GM21390 (cell line): ENCODE measurements around the gene BSPRY.
"Not testable (repeated sequence)": the region's sequence is repeated elsewhere in the genome, so short reads cannot be mapped to it uniquely, and the experiment has no call there.

Source experiments
- ATAC-seq: cut with Tn5 transposase; IDR thresholded peaks from one replicate; pipeline ENCODE4 v1.9.1; 2021; ENCODE audit not compliant: unreplicated experiment

The BSPRY gene

DNA sequence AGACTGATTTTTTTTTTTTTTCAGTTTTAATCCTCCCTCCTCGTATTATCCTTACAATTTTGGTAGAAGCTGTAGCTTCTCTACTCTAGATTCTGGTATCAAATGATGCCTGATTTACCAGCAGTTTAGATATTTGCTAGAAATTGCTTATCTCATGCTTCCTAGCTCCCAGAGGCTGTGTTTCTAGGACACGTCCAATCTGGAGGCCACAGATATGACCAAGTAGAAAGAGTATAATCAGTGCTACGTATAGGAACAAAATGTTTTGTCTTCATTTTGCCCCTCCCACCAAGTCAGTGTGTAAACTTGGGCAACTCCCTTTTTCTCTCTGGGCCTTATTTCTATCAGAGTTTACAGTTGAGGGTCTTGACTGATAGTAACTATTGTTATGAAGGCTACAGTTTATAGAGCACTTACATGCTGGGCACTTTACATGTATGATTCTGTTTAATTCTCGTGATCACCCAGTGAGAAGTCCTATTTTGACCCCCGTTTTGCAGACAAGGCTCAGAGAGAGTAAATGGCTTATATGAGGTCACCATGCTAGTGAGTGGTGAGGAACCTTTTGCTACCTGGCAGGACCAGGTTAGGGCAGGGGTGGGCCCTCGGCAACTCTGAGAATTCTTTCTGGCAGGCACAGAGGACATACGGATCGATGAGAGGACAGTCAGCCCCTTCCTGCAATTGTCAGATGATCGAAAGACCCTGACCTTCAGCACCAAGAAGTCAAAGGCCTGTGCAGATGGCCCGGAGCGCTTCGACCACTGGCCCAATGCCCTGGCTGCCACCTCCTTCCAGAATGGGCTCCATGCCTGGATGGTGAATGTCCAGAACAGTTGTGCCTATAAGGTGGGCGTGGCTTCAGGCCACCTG is 19.9 kb downstream of the BSPRY start:
- no peak for ATAC-seq

DNA sequence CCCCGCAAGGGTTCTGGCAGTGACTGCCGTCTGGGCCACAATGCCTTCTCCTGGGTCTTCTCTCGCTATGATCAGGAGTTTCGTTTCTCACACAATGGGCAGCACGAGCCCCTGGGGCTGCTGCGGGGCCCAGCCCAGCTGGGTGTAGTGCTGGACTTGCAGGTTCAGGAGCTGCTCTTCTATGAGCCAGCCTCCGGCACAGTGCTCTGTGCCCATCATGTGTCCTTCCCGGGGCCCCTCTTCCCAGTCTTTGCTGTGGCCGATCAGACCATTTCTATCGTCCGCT is 20.5 kb downstream of the BSPRY start:
- no peak for ATAC-seq

DNA sequence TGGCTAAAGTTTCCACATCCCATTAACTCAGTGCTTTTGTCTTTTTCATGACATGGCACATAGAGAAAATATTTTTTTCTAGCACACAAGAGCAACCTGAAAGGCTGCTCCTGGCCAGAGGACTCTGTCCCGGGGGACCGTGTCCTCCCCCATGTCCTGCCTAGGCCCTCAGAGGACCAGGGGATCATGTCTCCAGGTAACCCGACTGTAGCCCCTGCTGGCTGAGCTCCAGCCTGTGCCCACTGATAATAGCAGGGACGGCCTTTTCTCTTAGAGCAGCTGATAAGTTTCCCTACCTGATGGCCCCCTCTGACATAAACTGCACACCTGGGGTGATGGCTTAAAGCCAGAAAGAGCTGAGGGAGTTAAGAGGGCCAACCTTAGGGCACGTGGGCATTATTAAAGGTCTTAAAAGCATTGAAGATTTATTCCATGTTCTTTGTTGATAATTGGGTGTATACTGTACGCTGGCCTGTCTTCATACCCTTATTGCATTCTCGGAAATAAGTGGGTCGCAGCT is 21.5 kb downstream of the BSPRY start:
- no peak for ATAC-seq

DNA sequence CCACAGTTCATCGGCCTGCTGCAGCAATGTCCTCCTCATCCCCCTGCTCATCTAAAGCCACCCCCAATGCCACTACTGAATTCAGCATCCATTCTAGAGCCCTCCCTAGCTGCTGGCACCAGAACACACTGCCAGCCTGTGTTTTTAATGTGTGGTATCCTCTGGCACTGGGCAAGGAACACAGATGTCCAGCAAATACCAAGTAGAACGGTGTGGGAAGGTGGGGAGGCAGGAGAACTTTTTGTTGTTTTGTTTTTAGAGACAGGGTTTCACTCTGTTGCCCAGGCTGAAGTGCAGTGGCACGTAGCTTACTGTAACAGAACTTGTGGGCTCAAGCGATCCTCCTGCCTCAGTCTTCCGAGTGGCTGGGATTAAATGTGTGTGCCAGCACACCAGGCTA is 22.7 kb downstream of the BSPRY start:
- ATAC-seq = no peak

DNA sequence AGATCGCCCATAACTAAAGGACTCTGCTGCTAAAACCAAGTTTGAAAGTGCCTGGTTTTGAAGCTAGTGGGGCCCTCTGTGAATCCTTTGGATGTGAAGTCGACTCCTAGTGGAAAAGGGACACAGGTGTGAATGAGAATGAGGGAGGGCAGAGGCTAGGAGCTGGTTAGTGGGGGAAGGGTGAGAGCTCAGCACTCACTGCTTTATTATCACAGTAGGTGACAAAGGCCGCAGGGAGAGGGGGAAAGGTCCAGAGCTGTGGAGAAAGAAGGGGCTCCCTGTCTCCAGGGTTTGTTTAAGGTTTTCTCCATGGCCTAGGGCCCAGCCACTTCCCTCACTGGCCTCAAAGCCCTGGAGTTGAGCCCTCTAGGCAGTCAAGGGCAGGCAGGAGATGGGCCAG is 23.9 kb downstream of the BSPRY start:
- no peak for ATAC-seq

DNA sequence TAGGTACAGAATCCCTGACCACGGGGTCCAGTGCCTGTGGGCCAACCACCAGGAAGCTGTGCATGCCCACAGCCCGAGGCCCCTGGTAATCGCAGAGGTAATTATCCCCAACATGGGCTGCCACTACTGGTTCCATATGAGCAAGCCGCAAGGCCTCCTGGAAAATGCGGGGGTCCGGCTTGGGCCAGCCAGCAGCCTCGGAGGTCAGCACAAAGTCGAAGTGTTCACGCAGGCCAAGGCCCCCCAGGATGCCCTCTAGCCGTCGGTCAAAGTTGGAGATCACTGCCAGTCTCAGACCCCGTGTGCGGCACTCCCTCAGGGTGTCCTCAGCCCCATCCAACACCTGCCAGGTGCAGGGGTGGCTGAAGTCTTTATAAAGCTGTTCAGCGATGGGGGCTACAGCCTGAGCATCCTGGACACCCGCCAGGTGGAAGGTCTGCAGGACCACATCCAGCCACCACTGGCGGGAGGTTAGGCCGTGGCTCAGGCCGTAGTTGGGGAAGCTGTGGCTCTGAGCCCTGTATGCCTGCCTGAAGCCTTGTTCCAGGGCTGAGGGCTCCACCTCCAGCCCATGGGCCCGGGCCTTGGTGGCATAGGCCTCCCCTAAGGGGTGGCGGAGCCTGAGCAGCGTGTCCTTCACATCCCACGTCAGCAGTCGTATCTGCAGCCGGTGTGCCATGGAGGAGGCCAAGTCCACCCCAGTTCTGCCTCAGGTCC is 24.5 kb downstream of the BSPRY start:
- no peak for ATAC-seq

DNA sequence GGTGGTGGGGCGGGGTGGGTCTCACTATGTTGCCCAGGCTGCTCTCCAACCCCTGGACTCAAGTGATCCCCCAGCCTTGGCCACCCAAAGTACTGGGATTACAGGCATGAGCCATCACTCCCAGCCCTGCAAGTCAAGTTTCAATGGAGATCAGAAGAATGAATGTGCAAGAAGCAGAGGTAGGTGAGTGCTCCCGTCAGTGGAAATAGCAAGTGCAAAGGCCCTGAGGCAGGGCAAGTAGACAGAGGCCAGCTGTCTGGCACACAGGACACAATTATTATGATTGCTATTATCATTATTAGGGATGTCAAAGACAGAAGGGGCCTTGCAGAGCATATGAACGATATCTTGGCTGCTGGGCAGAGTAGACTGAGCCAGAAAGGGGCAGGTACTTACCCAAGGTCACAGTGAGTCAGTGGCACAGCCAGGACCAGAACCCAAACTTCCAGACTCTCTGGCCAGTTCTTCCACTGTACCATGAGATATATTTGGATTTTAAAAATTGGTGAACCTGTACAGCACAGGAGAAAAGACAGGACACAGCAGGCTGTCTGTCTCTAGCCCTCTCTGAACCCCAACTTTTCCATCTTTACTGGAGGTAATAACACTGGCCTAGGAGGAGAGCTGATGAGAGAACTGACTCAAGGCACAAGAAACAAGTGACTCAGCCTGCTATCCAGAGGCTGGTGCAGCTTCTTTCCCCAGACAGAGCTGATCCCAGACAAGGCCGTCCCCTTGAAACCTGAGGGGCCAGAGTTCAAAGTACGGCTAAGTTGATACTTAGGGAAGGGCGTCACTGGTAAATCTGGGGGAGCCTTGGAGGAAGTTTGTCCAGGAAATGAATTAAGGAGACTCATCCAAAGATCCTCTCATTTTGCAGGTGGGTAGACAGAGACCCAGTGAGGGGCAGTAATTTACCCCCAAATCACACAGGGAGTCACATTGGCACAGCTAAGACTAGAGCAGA is 26.0 kb downstream of the BSPRY start:
- no peak for ATAC-seq

DNA sequence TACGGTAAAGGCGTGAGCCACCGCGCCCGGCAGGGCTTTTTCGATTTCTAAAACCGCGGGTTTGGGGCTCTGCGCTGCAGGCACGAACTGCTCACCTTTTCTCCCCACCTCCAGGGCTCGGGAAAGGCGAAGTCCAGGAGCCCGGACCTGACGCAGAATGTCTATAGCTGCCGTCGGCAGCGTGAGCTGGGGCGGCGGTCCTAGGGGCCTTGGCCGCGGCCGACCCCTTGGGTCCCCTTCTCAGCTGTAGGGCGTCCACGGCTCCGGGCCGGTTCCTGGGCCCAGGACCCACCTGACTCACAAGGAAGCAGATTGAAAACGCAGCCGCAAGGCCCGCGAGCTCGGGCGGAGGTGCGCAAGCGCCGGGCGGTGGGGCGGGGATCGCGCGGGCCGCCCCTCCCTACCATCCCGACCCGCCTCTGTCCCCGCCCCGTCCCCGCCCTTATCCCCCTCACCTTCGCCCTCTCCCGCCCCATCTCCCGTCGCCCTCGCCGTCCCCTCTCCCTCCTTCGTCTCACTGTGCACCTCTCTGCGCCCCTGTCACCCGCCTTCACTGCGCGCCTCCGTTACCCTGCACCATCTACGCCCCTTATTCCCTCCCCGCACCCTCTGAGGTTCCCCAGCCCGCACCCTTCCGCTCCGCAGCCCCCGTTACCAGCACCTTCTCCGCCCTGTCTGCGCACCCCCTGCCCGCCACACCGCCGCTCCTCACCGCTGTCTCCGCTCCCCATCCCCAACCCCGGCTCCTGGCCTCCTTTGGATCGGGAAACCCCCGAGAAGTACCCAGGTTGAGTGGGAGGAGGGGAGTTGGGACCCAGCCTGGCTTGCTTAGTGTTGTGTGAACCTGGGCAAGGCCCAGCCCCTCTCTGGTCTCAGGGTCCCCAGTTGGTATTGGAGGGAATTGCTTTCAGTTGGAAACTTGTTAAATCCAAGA is 27.6 kb downstream of the BSPRY start, which contains the start of gene HDHD3:
Gene HDHD3, minus strand, starts transcription at position 353 of the 934 bp plus-strand sequence. CDS start 2,632 bp downstream, outside the sequence.
- ATAC-seq = peak; percentile 87

DNA sequence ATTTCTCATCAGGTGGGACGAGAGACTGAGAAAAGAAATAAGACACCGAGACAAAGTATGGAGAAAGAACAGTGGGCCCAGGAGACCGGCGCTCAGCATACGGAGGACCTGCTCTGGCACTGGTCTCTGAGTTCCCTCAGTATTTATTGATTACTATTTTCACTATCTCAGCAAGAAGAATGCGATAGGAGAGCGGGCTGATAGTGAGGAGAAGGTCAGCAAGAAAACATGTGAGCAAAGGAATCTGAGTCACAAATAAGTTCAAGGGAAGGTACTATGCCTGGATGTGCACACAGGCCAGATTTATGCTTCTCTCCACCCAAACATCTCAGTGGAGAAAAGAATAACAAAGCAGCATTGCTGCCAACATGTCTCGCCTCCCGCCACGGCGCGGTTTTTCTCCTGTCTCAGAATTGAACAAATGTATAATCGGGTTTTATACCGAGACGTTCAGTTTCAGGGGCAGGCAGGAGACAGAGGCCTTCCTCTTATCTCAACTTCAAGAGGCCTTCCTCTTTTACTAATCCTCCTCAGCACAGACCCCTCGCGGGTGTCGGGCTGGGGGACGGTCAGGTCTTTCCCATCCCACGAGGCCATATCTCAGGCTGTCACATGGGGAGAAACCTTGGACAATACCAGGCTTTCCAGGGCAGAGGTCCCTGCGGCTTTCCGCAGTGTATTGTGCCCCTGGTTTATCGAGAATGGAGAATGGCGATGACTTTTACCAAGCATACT is 29.9 kb downstream of the BSPRY start:
- ATAC-seq = not testable (repeated sequence)

DNA sequence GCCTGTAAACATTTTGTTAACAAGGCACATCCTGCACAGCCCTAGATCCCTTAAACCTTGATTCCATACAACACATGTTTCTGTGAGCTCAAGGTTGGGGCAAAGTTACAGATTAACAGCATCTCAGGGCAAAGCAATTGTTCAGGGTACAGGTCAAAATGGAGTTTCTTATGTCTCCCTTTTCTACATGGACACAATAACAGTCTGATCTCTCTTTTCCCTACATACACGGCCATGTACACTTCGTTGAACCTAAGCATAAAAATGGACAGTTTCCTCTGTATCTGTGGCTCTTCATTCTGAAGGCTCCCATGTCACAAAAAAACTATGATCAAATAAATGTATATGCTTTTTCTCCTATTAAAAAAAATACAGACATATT is 30.5 kb downstream of the BSPRY start:
- ATAC-seq = not testable (repeated sequence)

DNA sequence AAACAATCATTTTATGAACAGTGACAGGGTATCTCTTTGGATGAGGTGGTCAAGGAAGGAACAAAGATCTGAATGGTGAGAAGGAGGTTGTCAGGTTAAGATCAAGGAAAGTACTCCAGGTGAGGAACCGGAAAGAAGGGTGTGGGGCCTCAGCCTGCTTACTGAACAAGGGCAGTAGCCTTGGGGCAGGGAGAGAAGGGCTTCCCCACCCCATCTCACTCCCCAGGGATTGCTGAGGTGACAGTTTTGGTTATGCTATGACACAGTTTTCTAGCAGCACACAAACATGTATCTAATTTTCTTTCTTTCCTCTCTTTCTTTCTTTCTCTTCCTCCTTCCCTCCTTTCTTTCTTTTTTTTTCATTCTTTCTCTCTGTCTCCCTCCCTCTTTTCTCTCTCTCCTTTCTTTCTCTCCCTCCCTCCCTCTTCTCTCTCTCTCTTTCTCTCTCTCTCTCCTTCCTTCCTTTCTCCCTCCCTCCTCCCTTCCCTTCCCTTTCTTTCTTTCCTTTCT is 31.6 kb downstream of the BSPRY start:
- ATAC-seq = peak; percentile 54

DNA sequence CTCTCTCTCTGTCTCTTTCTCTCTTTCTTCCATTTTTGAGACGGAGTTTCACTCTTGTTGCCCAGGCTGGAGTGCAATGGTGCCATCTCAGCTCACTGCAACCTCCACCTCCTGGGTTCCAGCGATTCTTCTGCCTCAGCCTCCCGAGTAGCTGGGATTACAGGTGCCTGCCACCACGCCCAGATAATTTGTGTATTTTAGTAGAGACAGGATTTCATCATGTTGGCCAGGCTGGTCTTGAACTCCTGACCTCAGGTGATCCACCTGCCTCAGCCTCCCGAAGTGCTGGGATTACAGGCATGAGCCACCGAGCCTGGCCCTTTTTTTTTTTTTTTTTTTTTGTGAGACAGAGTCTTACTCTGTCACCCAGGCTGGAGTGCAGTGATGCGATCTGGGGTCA is 32.1 kb downstream of the BSPRY start:
- ATAC-seq = not testable (repeated sequence)

DNA sequence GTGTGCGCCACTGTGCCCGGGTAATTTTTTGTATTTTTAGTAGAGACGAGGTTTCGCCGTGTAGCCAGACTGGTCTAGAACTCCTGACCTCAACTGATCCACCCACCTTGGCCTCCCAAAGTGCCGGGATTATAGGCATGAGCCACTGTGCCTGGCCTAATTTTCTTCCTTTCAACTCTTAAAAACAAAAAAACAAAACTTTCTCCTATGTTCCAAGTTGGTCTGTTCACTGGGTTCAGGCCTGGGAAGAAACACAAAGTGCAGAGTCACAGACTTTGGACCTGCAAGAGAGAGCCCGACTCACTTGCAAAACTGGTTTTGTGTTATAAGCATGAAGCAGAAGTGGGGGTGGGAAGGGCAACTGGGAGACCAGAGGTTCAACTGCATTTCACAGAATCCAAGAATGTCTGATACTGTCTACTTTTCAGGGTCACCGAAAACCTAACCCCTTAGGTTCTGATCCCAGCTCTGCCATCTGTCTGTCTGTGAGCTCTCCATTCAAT is 32.6 kb downstream of the BSPRY start:
- no peak for ATAC-seq

DNA sequence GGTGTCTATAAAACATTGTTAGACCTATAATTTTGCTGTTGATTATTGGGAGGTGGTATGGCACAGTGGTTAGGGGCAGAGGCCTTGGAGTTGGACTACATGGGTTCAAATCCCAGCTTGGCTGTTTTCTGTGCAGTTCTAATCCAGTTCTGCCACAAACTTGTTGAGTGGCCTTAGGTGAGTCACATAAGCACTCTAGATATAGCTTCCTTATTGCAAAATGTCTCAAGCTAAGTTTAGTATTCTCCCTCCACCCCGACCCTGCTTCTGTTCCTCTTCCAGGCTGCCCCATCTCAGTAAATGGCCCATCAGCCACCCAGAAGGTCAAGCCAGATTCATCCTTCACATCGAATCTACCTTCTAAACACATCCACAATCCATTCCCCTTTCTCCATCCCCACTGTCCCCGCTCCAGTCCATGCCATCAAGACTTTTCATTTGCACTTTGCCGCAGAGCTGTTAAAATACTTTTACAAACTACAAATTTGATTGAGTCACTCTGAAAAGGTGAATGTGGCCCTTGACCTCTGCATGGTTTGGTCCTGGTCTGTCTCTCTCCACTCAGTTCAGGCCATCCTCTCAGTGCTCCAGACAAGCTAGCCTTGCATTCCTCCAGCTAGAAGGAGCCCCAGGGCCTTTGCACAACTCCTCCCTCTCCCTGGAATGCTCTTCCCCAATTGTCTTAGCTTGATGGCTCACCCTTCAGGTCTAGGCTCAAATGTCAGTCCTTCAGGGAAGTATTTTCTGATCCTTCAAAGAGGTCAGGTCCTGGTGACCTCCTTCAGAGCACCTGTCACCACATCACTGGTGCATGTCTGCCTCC is 37.4 kb downstream of the BSPRY start:
- no peak for ATAC-seq

DNA sequence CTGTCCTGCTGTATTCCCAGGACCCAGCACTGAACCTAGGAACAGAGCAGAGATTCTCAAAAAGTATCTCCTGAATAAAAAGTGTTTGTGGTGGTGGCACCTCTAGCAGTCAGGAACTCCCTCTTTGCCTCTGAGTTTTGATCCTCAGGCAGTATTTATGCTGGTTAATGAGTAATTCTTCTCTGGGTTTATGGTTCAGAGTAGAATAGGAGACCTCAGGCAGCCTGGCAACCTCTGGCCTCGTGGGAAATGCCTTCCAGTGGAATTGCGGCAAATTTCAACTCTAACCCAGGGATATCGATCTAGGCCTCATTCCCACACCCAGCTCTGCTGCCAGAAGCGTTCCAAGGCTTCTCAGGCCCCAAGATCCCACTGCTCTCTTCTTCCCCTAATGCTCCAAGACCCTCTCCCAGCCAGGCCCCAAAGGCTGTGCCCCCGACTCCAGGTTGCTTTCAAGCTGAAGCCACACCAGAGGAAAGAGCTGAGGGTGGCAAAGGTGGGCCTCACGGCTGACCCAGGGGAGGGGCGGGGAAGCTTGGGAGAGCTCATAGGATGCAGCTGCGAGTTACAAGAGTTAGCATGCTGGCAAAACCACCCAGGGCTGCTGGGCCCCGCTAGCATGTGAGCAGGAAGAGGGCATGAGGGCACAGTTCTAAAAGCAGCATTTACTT is 38.4 kb downstream of the BSPRY start:
- no peak for ATAC-seq

DNA sequence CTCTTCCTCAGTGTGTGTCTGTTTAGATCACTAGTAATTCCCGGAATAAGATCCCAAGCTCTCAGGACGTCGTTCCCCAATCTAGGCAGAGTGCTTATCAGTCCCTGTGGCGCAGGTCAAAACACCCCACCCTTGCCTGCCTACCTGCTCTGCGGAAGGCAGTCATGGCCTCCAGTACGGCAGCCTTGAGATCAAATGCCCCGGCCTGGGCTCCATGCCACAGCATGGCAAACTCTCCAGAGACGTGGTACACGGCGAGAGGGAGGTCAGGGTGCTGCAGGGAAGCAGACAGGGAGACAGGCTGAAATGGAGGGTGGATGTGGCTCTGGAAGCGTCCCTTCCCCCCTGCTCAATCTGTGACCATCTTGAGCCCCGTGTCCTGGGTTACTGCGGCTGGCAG is 39.5 kb downstream of the BSPRY start:
- ATAC-seq = no peak

DNA sequence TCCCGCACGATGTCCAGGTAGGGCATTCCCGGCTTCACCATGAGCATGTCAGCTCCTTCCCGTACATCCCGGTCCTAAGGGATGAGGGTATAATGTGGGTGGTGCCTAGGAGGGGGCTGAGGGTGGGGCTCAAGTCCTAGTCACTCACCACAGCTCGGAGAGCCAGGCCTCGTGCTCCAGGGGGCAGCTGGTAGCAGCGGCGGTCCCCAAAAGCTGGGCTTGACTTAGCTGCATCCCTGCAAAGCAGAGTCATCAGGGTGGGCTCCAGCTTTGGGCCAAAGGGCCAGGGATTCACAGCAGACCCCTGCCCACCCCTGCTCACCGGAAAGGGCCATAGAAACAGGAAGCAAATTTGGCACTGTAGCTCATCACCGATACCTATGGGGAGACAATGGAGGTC is 40.1 kb downstream of the BSPRY start:
- no peak for ATAC-seq
